HG03469 (cell line): ENCODE data around the gene ZNF697.
"Not testable (repeated sequence)": the region's sequence is repeated elsewhere in the genome, so short reads cannot be mapped to it uniquely, and the experiment has no call there.

Source experiments
- ATAC-seq: cut with Tn5 transposase; IDR thresholded peaks from one replicate; pipeline ENCODE4 v1.9.1; 2021; ENCODE audit warnings: mild to moderate bottlenecking, moderate library complexity, moderate number of reproducible peaks; ENCODE audit not compliant: unreplicated experiment

Gene ZNF697

GRCh38 chr1:119647734-119648619 is at the start of gene ZNF697:
TSS of gene ZNF697 (minus strand) at chr1:119648266. CDS start at chr1:119626100, 22,166 bp downstream.
- no peak for ATAC-seq

- no peak for ATAC-seq
These were observed 49.5 kb upstream of the ZNF697 start for GRCh38 chr1:119697598-119697997.

- ATAC-seq = not testable (repeated sequence)
These were observed 48.8 kb upstream of the ZNF697 start for GRCh38 chr1:119696863-119697262.

- ATAC-seq = no peak
These were observed 41.4 kb upstream of the ZNF697 start for GRCh38 chr1:119689511-119689910.

DNA sequence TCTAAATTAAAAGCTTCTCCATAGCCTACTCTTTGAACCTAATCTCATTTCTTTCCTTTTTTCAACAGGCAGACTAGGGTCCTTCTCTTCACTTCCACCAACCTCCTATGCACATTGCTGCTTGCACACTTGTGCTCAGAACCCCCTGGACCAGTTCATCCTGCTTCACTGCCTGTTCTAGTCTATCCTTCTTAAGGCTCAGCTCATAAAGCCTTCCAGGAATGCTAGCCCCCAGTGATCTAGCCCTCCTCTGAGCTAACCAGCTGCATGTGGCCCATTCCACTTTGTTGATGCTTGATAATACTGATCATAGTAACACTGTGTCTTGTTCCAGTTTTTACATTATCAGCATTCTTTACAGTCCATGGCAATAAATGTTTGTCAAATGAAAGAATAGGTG is 40.7 kb upstream of the ZNF697 start:
- ATAC-seq = no peak

GRCh38 chr1:119687434-119688079 is 39.5 kb upstream of the ZNF697 start:
- ATAC-seq = no peak

DNA sequence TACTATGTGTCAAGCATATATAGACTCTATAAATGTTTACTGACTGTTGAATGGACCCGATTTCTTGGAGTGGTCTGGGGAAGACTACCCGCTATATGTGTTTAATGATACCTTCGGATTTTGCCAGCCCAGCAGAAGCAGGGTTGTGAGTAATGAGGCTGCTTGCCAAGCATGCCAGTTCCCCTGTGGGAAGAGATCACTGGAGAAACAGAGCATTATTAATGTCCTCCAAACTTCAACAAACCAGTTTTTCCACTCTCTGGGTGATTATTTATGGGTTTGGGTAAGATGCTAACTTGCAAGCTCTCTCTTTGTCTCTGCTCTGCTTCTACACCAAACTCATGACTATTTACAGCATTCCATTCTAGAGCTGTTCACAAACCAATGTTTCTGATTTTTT is 38.6 kb upstream of the ZNF697 start:
- ATAC-seq = no peak

GRCh38 chr1:119683893-119684292 is 35.8 kb upstream of the ZNF697 start:
- no peak for ATAC-seq

GRCh38 chr1:119682141-119682540 is 34.1 kb upstream of the ZNF697 start:
- ATAC-seq = no peak

GRCh38 chr1:119681560-119681959 is 33.5 kb upstream of the ZNF697 start:
- ATAC-seq = no peak

GRCh38 chr1:119680723-119681122 is 32.7 kb upstream of the ZNF697 start:
- ATAC-seq = no peak

DNA sequence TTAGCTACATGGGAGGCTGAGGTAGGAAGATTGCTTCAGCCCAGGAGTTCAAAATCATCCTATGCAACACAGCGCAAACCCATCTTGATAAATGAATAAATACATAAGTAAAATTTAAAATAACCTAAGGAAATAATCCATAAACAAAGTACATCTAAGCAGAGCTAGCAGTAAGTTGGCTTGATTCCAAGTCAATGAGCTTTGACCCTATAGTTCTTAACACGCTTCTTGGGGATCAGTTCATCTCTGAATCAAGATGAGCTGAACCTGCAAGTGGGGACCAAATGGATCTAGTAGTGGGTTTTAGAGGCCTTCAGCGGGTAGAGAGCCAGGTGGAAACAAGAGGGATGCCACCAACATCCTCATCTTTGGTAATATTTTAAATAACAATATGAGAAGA is 32.1 kb upstream of the ZNF697 start:
- no peak for ATAC-seq

DNA sequence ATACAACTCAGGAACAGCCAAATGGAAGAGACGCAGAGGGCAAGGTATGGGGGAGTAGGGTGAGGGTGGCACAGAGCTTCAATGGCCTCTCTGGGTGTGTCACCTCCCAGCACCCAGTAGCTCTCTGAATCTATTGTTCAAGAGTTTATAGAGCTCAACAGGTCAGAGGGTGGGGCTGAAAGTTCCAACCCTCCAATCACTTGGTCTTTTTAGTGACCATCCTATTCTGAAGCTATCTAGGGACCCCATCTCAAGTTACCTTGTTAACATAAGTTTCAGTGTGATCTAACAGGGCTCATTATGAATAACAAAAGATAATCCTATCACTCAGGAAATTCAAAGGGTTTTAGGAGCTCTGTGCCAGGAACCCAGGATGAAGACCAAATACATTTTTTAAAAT is 31.2 kb upstream of the ZNF697 start:
- ATAC-seq = no peak

DNA sequence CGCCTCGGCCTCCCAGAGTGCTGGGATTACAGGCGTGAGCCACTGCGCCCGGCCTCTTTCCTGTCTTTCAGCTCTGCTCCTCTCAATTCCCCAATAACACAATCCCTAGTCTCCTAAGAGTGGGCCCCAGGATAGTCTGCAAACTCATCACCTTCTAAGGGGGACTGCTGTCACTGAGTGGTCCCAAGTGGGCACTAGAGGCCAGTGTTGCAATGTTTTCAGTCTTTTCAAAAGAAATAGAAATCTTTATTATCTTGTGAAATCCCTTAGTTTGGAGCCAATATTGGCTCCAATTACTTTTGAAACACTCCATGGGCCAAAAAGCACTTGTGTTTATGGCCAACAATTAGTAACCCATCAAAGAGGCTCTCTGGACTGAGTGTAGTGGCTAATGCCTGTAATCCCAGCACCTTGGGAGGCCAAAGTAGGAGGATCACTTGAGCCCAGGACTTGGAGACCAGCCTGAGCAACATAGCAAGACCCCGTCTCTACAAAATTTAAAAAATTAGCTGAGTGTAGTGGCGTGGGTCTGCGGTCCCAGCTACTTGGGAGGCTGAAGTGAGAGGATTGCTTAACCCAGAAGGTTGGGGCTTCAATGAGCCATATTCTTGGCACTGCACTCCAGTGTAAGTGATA is 28.6 kb upstream of the ZNF697 start:
- no peak for ATAC-seq

- ATAC-seq = no peak
These were observed 27.6 kb upstream of the ZNF697 start for GRCh38 chr1:119675349-119676345.

DNA sequence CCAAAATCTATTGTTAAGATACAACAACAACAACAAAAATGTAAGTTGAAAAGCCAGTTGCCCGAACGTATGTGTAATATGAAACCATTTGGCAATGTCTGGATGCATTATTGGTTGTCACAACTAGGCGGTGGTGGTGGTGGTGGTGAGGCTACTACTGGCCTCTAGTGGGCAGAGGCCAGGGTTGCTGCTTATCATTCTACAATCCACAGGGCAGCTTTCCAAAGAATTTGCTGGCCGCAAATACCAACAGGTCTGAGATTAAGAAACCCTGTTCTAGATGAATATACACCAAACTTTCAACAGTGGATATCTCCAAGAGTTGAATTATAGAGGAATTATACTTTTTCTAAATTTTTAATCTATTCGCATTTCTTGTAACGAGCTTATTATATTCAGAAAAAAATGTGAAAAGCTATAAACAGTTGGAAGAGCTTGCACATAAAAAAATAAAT is 26.8 kb upstream of the ZNF697 start:
- ATAC-seq = no peak

GRCh38 chr1:119674111-119674526 is 26.1 kb upstream of the ZNF697 start:
- ATAC-seq = no peak

GRCh38 chr1:119673171-119673940 is 25.3 kb upstream of the ZNF697 start:
- no peak for ATAC-seq

DNA sequence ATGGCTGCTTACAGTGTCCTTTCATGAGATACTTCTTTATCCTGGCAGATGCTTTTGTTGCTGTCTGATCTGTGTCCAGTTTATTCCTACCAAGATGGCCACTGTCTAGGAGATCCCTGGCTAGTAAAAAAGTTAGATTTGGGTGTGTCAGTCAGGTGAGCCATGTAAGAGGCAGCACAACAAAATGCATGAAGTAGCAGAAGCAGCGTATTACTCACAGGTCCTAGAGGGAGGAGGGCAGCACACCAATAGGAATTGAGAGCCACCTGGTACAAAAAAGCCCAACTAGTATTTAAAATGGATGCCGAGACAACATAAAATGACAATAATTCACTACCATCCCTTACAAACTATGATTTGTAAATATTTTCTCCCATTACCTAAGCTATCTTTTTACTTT is 22.8 kb upstream of the ZNF697 start:
- no peak for ATAC-seq

GRCh38 chr1:119667173-119667572 is 19.1 kb upstream of the ZNF697 start:
- ATAC-seq = no peak
